DOHH2 (cell line): ENCODE data around the gene TUFT1.

ENCODE experiments used
- H3F3A ChIP-seq: fragments of 200-600 bp; sonication (generic), shearing (Covaris generic); 2 replicates; pipeline ENCODE4 v1.6.0; 2016; ENCODE audit warnings: antibody characterized with exemption, mild to moderate bottlenecking; ENCODE audit not compliant: control insufficient read depth, insufficient read depth
- H3K27ac ChIP-seq: fragments of 200-600 bp; sonication (generic); 2 replicates; pipeline ENCODE4 v1.5.1; 2014; ENCODE audit warnings: low read depth, mild to moderate bottlenecking, low read length, moderate library complexity
- H3K27me3 ChIP-seq: fragments of 200-600 bp; sonication (generic); 2 replicates; pipeline ENCODE4 v1.6.1; 2014; ENCODE audit warnings: mild to moderate bottlenecking, low read length, mixed read lengths; ENCODE audit not compliant: control insufficient read depth
- H3K36me3 ChIP-seq: fragments of 200-600 bp; sonication (generic); 2 replicates; pipeline ENCODE4 v1.6.1; 2014; ENCODE audit warnings: mild to moderate bottlenecking, low read length, moderate library complexity, mixed read lengths; ENCODE audit not compliant: control insufficient read depth
- H3K4me1 ChIP-seq: fragments of 200-600 bp; sonication (generic); 2 replicates; pipeline ENCODE4 v1.6.1; 2014; ENCODE audit warnings: mild to moderate bottlenecking, low read length, mixed read lengths; ENCODE audit not compliant: control insufficient read depth
- H3K4me2 ChIP-seq: fragments of 200-600 bp; sonication (generic); 2 replicates; pipeline ENCODE4 v1.6.0; 2014; ENCODE audit warnings: mild to moderate bottlenecking, low read length, moderate library complexity
- H3K4me3 ChIP-seq: fragments of 200-600 bp; sonication (generic); 2 replicates; pipeline ENCODE4 v1.5.1; 2014; ENCODE audit warnings: mild to moderate bottlenecking, low read length, mixed read lengths
- H3K79me2 ChIP-seq: fragments of 200-600 bp; sonication (generic); 2 replicates; pipeline ENCODE4 v1.6.1; 2014; ENCODE audit warnings: mild to moderate bottlenecking, low read length, mixed read lengths; ENCODE audit not compliant: control insufficient read depth
- H3K9me2 ChIP-seq: fragments of 200-600 bp; sonication (generic); replicated peaks from 2 replicates; pipeline ENCODE4 v1.6.1; 2014; ENCODE audit warnings: mild to moderate bottlenecking, low read length, mixed read lengths; ENCODE audit not compliant: control insufficient read depth
- H3K9me3 ChIP-seq: fragments of 200-600 bp; sonication (generic); 2 replicates; pipeline ENCODE4 v1.6.1; 2014; ENCODE audit warnings: antibody characterized with exemption, low read length, mixed read lengths; ENCODE audit not compliant: control insufficient read depth, insufficient read depth
- H4K20me1 ChIP-seq: fragments of 200-600 bp; sonication (generic); 2 replicates; pipeline ENCODE4 v1.6.0; 2014; ENCODE audit warnings: low read depth, mild to moderate bottlenecking, antibody characterized with exemption, low read length, moderate library complexity; ENCODE audit not compliant: control insufficient read depth, insufficient read depth
- EZH2phosphoT487 ChIP-seq: fragments of 200-600 bp; sonication (generic); IDR thresholded peaks from 2 replicates; pipeline ENCODE4 v1.6.1; 2017; ENCODE audit warnings: borderline replicate concordance, mild to moderate bottlenecking, antibody characterized with exemption, low read length, moderate library complexity, mixed read lengths
- TF ChIP-seq, protein P1 (sequence below): fragments of 200-600 bp; sonication (generic); IDR thresholded peaks from one replicate; pipeline ENCODE4 v1.5.1; 2014; ENCODE audit warnings: antibody characterized with exemption, mild to moderate bottlenecking, low read depth, low read length; ENCODE audit not compliant: poor library complexity, severe bottlenecking

TUFT1 gene

DNA sequence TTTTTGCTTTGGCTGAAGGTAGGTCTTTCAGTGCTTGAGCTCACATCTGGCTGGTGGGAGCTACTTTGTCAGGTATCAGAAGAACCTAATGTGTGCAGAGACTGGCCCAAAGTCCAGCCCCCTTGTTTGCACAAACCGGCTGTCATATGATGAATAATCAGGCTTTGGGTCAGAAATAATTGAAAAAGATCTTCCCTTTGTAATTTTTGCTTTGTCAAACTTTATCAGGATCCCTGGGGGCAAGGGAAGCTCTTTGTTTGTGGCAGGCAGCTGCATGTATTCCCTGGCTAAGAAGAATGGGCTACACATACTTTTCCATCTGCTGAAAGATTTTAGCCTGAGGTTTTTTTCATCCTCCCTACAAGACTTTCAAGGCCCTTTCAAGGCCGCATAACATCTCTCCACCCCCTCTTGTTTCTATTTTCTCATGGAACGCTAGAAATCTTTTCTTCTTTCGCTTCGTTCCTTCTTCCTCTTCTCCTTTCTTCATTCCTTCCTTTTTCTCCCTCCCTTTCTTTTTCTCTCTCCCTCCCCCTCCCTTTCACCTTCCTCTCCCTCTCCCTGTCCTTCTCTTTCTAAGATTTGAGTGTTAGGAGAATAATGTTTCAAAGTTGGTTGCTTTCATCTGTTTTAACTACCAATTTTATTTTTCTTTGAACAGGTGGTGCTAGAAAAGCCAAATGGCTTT, 25.5 kb downstream of the TUFT1 start:
- H3K36me3 ChIP-seq = no peaks in the 10 kb centered on the region
- no peak overlapping the region for H3K4me3 ChIP-seq
- H3K27ac ChIP-seq = no peak overlapping the region
- H3F3A ChIP-seq = no peaks in the 10 kb centered on the region
- no peak overlapping the region for H3K4me2 ChIP-seq
- H3K27me3 ChIP-seq = peaks cover 2% of the 10 kb centered on the region; the same call in 1 of the 2 replicates
- TF ChIP-seq, protein P1, sequence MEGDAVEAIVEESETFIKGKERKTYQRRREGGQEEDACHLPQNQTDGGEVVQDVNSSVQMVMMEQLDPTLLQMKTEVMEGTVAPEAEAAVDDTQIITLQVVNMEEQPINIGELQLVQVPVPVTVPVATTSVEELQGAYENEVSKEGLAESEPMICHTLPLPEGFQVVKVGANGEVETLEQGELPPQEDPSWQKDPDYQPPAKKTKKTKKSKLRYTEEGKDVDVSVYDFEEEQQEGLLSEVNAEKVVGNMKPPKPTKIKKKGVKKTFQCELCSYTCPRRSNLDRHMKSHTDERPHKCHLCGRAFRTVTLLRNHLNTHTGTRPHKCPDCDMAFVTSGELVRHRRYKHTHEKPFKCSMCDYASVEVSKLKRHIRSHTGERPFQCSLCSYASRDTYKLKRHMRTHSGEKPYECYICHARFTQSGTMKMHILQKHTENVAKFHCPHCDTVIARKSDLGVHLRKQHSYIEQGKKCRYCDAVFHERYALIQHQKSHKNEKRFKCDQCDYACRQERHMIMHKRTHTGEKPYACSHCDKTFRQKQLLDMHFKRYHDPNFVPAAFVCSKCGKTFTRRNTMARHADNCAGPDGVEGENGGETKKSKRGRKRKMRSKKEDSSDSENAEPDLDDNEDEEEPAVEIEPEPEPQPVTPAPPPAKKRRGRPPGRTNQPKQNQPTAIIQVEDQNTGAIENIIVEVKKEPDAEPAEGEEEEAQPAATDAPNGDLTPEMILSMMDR = no peak
- no peaks in the 10 kb centered on the region for H3K4me1 ChIP-seq
- no peaks in the 10 kb centered on the region for H3K9me2 ChIP-seq
- no peaks in the 10 kb centered on the region for H3K79me2 ChIP-seq
- H4K20me1 ChIP-seq = no peaks in the 10 kb centered on the region
- no peaks in the 10 kb centered on the region for H3K9me3 ChIP-seq

DNA sequence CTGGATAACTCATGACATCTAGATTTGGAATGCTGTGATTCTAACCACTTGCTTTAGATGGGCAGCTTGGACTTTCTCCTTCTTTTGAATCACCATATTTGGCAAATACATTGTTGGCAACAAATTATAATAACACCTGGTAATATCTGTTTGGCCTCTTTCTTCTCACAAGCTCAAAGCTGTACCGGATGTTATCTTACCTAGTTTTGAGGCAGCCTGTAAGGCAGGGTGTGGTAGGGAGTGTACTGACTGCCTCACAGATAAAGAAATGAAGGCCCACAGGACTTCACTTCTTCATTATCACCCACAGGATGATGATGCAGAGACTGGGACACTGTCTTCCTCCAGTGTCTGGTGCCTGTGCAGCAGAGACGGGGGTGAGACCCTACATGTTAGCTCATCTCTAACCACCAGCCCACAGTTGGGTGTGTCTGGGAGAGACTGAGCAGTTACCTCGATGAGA, 28.5 kb downstream of the TUFT1 start:
- no peak overlapping the region for H3K27ac ChIP-seq
- H3K4me1 ChIP-seq = no peaks in the 10 kb centered on the region
- H3K9me2 ChIP-seq = no peaks in the 10 kb centered on the region
- peaks cover 2% of the 10 kb centered on the region; the same call in 1 of the 2 replicates for H3K27me3 ChIP-seq
- H3K36me3 ChIP-seq = no peaks in the 10 kb centered on the region
- H3K4me2 ChIP-seq = no peak overlapping the region
- H3K79me2 ChIP-seq = no peaks in the 10 kb centered on the region
- H3F3A ChIP-seq = no peaks in the 10 kb centered on the region
- TF ChIP-seq, protein P1 = no peak
- no peak for TF ChIP-seq EZH2phosphoT487
- H3K9me3 ChIP-seq = no peaks in the 10 kb centered on the region
- H3K4me3 ChIP-seq = no peak overlapping the region
- H4K20me1 ChIP-seq = no peaks in the 10 kb centered on the region

DNA sequence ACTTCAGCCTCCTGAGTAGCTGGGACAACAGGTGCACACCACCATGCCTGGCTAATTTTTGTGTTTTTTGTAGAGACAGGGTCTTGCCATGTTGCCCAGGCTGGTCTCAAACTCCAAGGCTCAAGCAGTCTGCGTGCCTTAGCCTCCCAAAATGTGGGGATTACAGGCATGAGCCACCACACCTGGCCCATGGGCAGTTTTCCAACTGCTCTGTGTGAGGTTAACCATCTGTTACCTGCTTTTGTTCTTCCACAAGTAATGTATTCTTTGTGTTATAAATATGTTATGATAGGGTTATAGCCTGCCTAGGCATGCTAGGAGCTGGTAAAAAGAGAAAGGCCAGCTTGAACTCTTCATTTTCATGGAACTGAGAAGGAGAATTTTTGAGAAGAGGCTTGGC, 30.7 kb downstream of the TUFT1 start:
- Histone ChIP-seq H3F3A (no peaks in the 10 kb centered on the region), H3K27ac (no peak overlapping the region), H3K9me2 (no peaks in the 10 kb centered on the region)

More for the DNA sequence above, 30.7 kb downstream of the TUFT1 start:
- Histone ChIP-seq H3K4me2 (no peak overlapping the region), H4K20me1 (no peaks in the 10 kb centered on the region), H3K27me3 (no peaks in the 10 kb centered on the region; the same call in 1 of the 2 replicates), H3K4me3 (no peak overlapping the region), H3K79me2 (no peaks in the 10 kb centered on the region), H3K9me3 (no peaks in the 10 kb centered on the region), H3K36me3 (no peaks in the 10 kb centered on the region), H3K4me1 (no peaks in the 10 kb centered on the region)
- TF ChIP-seq, protein P1 = no peak
- TF ChIP-seq EZH2phosphoT487 = no peak
